ENCODE results near the gene AGA. TPM values are rescaled to one million over a fixed set of nuclear protein-coding genes. Genes with fewer than 3 reads are reported as not detected.
A peak's percentile ranks its signal among the peaks of the same experiment; 100 is the strongest.

AGA gene
- polyA plus RNA-seq, 2 donors = 11.7 to 25.5 TPM

DNA sequence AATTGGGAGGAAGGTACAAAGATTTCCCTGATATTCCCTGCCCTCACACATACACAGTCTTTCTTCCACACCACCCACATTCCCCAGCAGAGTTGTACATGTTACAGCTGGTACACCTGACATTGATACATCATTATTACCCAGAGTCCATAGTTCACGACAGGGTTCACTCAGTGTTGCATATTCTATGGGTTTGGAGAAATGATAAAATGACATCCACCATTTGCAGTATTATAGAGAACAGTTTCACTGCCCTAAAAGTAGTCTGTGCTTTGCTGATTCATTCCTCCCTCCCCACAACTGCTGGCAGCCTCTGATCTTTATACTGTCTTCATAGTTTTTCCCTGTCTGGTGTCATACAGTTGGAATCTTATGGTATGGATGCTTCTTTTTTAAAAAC, 15.0 kb downstream of the AGA start:
- H3K36me3 ChIP-seq (ENCODE audit: control insufficient read depth in 2 of 2, insufficient read depth in 2 of 2, low read length in 1 of 2) = no peaks in the 10 kb centered on the region
- H3K9me3 ChIP-seq (ENCODE audit: control insufficient read depth in 2 of 2, insufficient read depth in 1 of 2, low read depth in 1 of 2, low read length in 1 of 2) = no peaks in the 10 kb centered on the region
- H3K4me1 ChIP-seq (ENCODE audit: control insufficient read depth in 2 of 2, insufficient read depth in 2 of 2, low read length in 1 of 2) = no peaks in the 10 kb centered on the region
- no peak overlapping the region for H3K4me3 ChIP-seq (ENCODE audit: low read depth in 1 of 2, low read length in 2 of 2)
- H3K27me3 ChIP-seq (ENCODE audit: control insufficient read depth in 1 of 2, insufficient read depth in 2 of 2, low read length in 2 of 2) = no peaks in the 10 kb centered on the region
- H3K27ac ChIP-seq (ENCODE audit: low read depth in 2 of 2, low read length in 1 of 2) = no peak overlapping the region
- 22 to 43% methylated on average over 1 of the region's 1 CpG for WGBS, 2 donors

DNA sequence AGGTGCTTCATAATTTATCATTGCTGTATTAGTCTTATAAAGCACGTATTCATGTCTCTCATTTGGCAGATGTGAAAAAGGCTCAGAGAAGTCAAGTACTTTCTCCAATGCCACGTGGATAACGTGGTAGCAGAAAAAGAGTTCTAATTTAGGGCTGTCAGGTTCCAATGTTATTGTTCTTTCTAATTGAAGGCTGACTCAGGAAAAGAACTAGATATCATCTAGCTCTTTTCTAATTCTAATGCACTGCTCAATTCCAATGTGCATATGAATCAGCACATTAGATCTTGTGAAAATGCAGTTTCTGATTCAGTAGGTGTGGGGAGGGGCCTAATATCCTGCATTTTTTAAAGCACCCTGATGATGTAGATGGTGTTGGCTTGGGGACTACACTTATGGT, 22.8 kb downstream of the AGA start:
- no peak overlapping the region for H3K4me3 ChIP-seq (ENCODE audit: low read depth in 1 of 2, low read length in 2 of 2)
- no peaks in the 10 kb centered on the region for H3K9me3 ChIP-seq (ENCODE audit: control insufficient read depth in 2 of 2, insufficient read depth in 1 of 2, low read depth in 1 of 2, low read length in 1 of 2)
- H3K27me3 ChIP-seq (ENCODE audit: control insufficient read depth in 1 of 2, insufficient read depth in 2 of 2, low read length in 2 of 2) = no peaks in the 10 kb centered on the region
- no peak overlapping the region for H3K27ac ChIP-seq (ENCODE audit: low read depth in 2 of 2, low read length in 1 of 2)
- H3K4me1 ChIP-seq (ENCODE audit: control insufficient read depth in 2 of 2, insufficient read depth in 2 of 2, low read length in 1 of 2) = no peaks in the 10 kb centered on the region
- 76 to 82% methylated on average over 3 of the region's 3 CpGs for WGBS, 2 donors
- no peaks in the 10 kb centered on the region for H3K36me3 ChIP-seq (ENCODE audit: control insufficient read depth in 2 of 2, insufficient read depth in 2 of 2, low read length in 1 of 2)

DNA sequence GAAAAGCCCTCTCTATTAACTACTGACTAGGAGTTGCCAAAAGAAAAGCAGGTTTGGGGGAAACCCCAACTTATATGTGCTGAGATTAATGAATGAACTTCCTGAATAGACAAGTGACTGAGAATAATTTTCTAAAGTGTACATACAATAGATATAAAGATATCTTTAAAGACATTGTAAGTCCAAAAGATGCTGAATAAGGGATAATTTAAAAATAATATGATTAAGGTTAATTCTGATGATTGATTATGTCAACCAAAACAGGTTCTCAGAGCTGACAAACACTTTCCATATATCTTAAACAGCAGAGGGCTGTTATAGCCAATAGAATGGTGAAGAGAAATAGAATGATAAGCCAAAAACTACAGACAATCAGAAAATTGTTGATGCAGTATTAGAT, 28.6 kb downstream of the AGA start:
- Histone ChIP-seq H3K27ac (ENCODE audit: low read depth in 2 of 2, low read length in 1 of 2) (no peak overlapping the region), H3K36me3 (ENCODE audit: control insufficient read depth in 2 of 2, insufficient read depth in 2 of 2, low read length in 1 of 2) (no peaks in the 10 kb centered on the region), H3K27me3 (ENCODE audit: control insufficient read depth in 1 of 2, insufficient read depth in 2 of 2, low read length in 2 of 2) (no peaks in the 10 kb centered on the region), H3K4me3 (ENCODE audit: low read depth in 1 of 2, low read length in 2 of 2) (no peak overlapping the region), H3K4me1 (ENCODE audit: control insufficient read depth in 2 of 2, insufficient read depth in 2 of 2, low read length in 1 of 2) (no peaks in the 10 kb centered on the region), H3K9me3 (ENCODE audit: control insufficient read depth in 2 of 2, insufficient read depth in 1 of 2, low read depth in 1 of 2, low read length in 1 of 2) (no peaks in the 10 kb centered on the region)

DNA sequence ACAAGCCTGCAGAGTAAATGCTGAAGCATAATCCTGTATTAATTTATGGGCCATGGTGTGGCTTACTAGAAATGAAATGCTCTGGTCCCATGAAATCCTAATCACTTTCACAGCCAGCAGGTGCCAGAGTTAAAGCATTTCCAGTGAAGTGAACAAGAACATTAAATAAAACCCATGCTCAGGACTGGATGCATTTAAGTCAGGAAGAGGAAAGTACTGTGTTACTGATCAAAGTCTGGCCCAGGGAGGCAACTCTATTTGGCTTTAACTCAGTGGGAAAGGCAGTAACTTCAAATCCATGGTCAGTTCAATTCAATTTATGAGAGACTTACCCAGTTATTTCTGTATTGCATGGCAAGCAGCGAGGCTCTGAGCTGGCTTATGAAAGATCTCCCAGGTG, 29.2 kb downstream of the AGA start:
- H3K9me3 ChIP-seq (ENCODE audit: control insufficient read depth in 2 of 2, insufficient read depth in 1 of 2, low read depth in 1 of 2, low read length in 1 of 2) = peaks cover 0 to under 1% of the 10 kb centered on the region in 2 donors
- H3K27me3 ChIP-seq (ENCODE audit: control insufficient read depth in 1 of 2, insufficient read depth in 2 of 2, low read length in 2 of 2) = no peaks in the 10 kb centered on the region
- 78 to 79% methylated on average over 1 of the region's 1 CpG for WGBS, 2 donors
- H3K4me3 ChIP-seq (ENCODE audit: low read depth in 1 of 2, low read length in 2 of 2) = no peak overlapping the region
- peaks cover 0 to 1% of the 10 kb centered on the region in 2 donors for H3K4me1 ChIP-seq (ENCODE audit: control insufficient read depth in 2 of 2, insufficient read depth in 2 of 2, low read length in 1 of 2)
- no peaks in the 10 kb centered on the region for H3K36me3 ChIP-seq (ENCODE audit: control insufficient read depth in 2 of 2, insufficient read depth in 2 of 2, low read length in 1 of 2)
- no peak overlapping the region for H3K27ac ChIP-seq (ENCODE audit: low read depth in 2 of 2, low read length in 1 of 2)

DNA sequence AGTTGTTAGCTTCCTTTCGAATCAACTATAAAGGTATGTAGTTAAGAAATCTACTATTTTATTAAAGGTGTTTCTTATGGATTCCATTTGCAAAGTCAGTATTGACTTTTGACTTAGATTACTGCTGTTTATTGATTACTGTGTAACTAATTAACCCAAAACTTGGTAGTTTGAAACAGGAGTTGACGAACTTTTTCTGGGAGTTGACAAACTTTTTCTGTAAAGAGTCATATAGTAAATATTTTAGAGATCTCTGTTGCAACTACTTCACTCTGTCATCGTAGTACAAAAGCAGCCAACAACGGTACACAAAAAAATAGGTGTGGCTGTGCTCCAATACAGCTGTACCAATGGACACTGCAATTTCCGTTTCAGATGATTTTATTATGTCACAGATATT, 30.2 kb downstream of the AGA start:
- no peak overlapping the region for H3K27ac ChIP-seq (ENCODE audit: low read depth in 2 of 2, low read length in 1 of 2)
- WGBS, 2 donors = 56 to 63% methylated on average over 5 of the region's 5 CpGs
- peaks cover 0 to 2% of the 10 kb centered on the region in 2 donors for H3K9me3 ChIP-seq (ENCODE audit: control insufficient read depth in 2 of 2, insufficient read depth in 1 of 2, low read depth in 1 of 2, low read length in 1 of 2)
- no peaks in the 10 kb centered on the region for H3K27me3 ChIP-seq (ENCODE audit: control insufficient read depth in 1 of 2, insufficient read depth in 2 of 2, low read length in 2 of 2)
- no peak overlapping the region for H3K4me3 ChIP-seq (ENCODE audit: low read depth in 1 of 2, low read length in 2 of 2)
- H3K4me1 ChIP-seq (ENCODE audit: control insufficient read depth in 2 of 2, insufficient read depth in 2 of 2, low read length in 1 of 2) = peaks cover 0 to 4% of the 10 kb centered on the region in 2 donors
- H3K36me3 ChIP-seq (ENCODE audit: control insufficient read depth in 2 of 2, insufficient read depth in 2 of 2, low read length in 1 of 2) = no peaks in the 10 kb centered on the region

DNA sequence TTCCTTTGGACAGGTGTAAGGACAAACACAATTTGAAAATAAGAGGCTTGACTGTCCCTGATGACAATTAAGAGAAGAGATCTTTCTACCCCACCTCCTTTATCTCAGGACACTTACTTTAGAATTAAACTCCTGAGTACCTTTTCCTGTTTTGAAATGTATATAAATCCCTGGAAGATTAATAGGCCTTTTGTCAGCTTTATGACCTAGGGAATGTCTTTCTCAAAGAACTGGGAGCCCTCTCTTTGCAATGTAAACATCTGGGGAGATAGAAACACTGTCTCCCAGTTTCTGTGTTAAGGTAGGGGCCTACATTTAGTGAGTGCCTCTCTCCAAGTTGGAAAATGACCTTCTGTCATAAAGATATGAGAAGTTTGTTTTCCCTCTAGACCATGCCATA, 31.7 kb downstream of the AGA start:
- peaks cover 0 to 4% of the 10 kb centered on the region in 2 donors for H3K4me1 ChIP-seq (ENCODE audit: control insufficient read depth in 2 of 2, insufficient read depth in 2 of 2, low read length in 1 of 2)
- H3K27ac ChIP-seq (ENCODE audit: low read depth in 2 of 2, low read length in 1 of 2) = no peak overlapping the region
- H3K27me3 ChIP-seq (ENCODE audit: control insufficient read depth in 1 of 2, insufficient read depth in 2 of 2, low read length in 2 of 2) = no peaks in the 10 kb centered on the region
- H3K36me3 ChIP-seq (ENCODE audit: control insufficient read depth in 2 of 2, insufficient read depth in 2 of 2, low read length in 1 of 2) = no peaks in the 10 kb centered on the region
- H3K4me3 ChIP-seq (ENCODE audit: low read depth in 1 of 2, low read length in 2 of 2) = no peak overlapping the region
- H3K9me3 ChIP-seq (ENCODE audit: control insufficient read depth in 2 of 2, insufficient read depth in 1 of 2, low read depth in 1 of 2, low read length in 1 of 2) = peaks cover 0 to 2% of the 10 kb centered on the region in 2 donors

DNA sequence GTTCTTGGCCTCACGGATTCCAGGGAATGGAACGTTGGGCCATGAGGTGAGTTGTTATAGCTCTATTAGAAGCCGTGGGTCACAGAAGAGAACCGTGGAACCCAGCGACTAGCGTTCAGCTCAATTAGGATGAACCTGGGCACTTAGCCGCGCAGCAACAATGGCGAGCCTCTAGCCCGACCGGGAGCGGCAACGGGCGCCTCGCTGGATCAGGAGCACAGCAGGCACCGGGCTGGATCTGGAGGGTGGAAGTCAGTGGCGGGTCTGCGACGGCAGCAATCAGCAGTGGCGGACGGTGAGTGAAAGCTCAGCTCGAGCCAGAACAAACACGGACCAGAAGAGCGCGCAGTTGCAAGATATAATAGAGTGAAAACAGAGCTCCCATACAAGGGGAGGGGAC, 34.2 kb downstream of the AGA start:
- Histone ChIP-seq H3K27ac (ENCODE audit: low read depth in 2 of 2, low read length in 1 of 2) (peak overlapping the region; percentile 32 to 76), H3K4me1 (ENCODE audit: control insufficient read depth in 2 of 2, insufficient read depth in 2 of 2, low read length in 1 of 2) (peaks cover 0 to 4% of the 10 kb centered on the region in 2 donors), H3K36me3 (ENCODE audit: control insufficient read depth in 2 of 2, insufficient read depth in 2 of 2, low read length in 1 of 2) (no peaks in the 10 kb centered on the region), H3K4me3 (ENCODE audit: low read depth in 1 of 2, low read length in 2 of 2) (no peak overlapping the region), H3K9me3 (ENCODE audit: control insufficient read depth in 2 of 2, insufficient read depth in 1 of 2, low read depth in 1 of 2, low read length in 1 of 2) (peaks cover 0 to 2% of the 10 kb centered on the region in 2 donors), H3K27me3 (ENCODE audit: control insufficient read depth in 1 of 2, insufficient read depth in 2 of 2, low read length in 2 of 2) (no peaks in the 10 kb centered on the region)
- WGBS, 2 donors = 95 to 96% methylated on average over 25 of the region's 25 CpGs

DNA sequence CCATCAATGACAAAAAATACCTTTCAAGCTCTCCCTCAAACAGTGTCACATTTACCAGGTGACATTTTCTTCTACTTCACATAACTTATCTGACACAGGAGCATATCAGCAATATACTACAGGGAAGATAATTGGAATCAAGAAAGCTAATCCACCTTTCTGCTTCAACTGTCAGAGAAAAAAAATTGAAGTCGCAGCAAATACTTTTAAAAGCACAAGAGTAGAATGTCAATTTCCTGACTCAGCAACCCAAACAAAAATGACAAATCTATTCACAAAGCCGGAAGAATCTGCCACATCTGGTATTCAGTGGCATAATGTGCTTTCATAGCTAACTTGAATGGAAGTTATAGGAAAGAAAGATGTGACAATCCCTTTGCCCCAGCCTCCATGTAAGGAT, 36.7 kb downstream of the AGA start:
- Histone ChIP-seq H3K4me1 (ENCODE audit: control insufficient read depth in 2 of 2, insufficient read depth in 2 of 2, low read length in 1 of 2) (peaks cover 0 to 4% of the 10 kb centered on the region in 2 donors), H3K4me3 (ENCODE audit: low read depth in 1 of 2, low read length in 2 of 2) (no peak overlapping the region), H3K27ac (ENCODE audit: low read depth in 2 of 2, low read length in 1 of 2) (peak overlapping the region in 1 of 2 donors; percentile 61), H3K36me3 (ENCODE audit: control insufficient read depth in 2 of 2, insufficient read depth in 2 of 2, low read length in 1 of 2) (no peaks in the 10 kb centered on the region), H3K9me3 (ENCODE audit: control insufficient read depth in 2 of 2, insufficient read depth in 1 of 2, low read depth in 1 of 2, low read length in 1 of 2) (peaks cover 0 to 2% of the 10 kb centered on the region in 2 donors), H3K27me3 (ENCODE audit: control insufficient read depth in 1 of 2, insufficient read depth in 2 of 2, low read length in 2 of 2) (no peaks in the 10 kb centered on the region)
- 23 to 36% methylated on average over 2 of the region's 2 CpGs for WGBS, 2 donors

DNA sequence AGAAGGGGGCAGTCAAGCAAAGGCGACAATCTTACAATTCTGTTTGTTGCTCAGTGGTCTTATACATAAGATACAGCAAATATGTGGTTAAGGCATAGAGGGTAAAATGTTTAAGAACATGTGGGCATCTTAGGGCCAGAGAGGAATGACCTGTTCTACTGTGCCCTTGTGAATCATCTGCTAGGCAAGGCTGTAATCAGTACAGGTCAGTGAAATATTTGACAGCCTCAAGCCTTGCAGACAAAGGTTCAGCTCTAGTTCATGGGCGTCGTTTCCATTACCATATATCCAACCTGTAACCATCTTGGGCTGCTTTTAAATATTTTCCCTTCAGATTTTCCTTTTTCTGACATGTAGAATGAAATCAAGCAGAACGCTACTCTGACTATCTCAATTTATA, 37.3 kb downstream of the AGA start:
- Histone ChIP-seq H3K9me3 (ENCODE audit: control insufficient read depth in 2 of 2, insufficient read depth in 1 of 2, low read depth in 1 of 2, low read length in 1 of 2) (peaks cover 0 to 2% of the 10 kb centered on the region in 2 donors), H3K27me3 (ENCODE audit: control insufficient read depth in 1 of 2, insufficient read depth in 2 of 2, low read length in 2 of 2) (no peaks in the 10 kb centered on the region), H3K4me3 (ENCODE audit: low read depth in 1 of 2, low read length in 2 of 2) (no peak overlapping the region), H3K36me3 (ENCODE audit: control insufficient read depth in 2 of 2, insufficient read depth in 2 of 2, low read length in 1 of 2) (no peaks in the 10 kb centered on the region), H3K4me1 (ENCODE audit: control insufficient read depth in 2 of 2, insufficient read depth in 2 of 2, low read length in 1 of 2) (peaks cover 0 to 4% of the 10 kb centered on the region in 2 donors), H3K27ac (ENCODE audit: low read depth in 2 of 2, low read length in 1 of 2) (peak overlapping the region in 1 of 2 donors; percentile 79)
- 71 to 82% methylated on average over 4 of the region's 4 CpGs for WGBS, 2 donors

DNA sequence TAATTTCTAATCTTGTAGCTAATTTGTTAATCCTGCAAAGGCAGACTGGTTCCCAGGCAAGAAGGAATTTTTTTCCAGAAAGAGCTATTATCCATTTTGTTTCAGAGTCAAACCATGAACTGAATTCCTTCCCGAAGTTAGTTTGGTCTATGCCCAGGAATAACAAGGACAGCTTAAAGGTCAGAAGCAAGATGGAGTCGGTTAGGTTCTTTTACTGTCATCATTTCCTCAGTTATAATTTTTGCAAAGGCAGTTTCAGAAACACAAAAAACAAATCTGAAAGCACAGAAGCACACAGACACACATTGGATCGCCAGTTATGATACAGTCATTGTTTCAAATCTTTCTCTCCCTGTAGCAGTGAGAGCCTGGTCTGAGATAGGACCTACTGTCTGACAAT, 37.9 kb downstream of the AGA start:
- 72 to 82% methylated on average over 3 of the region's 3 CpGs for WGBS, 2 donors
- Histone ChIP-seq H3K36me3 (ENCODE audit: control insufficient read depth in 2 of 2, insufficient read depth in 2 of 2, low read length in 1 of 2) (no peaks in the 10 kb centered on the region), H3K27ac (ENCODE audit: low read depth in 2 of 2, low read length in 1 of 2) (peak overlapping the region; percentile 41 to 71)

More for the DNA sequence above, 37.9 kb downstream of the AGA start:
- Histone ChIP-seq H3K4me3 (ENCODE audit: low read depth in 1 of 2, low read length in 2 of 2) (no peak overlapping the region), H3K27me3 (ENCODE audit: control insufficient read depth in 1 of 2, insufficient read depth in 2 of 2, low read length in 2 of 2) (no peaks in the 10 kb centered on the region), H3K4me1 (ENCODE audit: control insufficient read depth in 2 of 2, insufficient read depth in 2 of 2, low read length in 1 of 2) (peaks cover 0 to 4% of the 10 kb centered on the region in 2 donors), H3K9me3 (ENCODE audit: control insufficient read depth in 2 of 2, insufficient read depth in 1 of 2, low read depth in 1 of 2, low read length in 1 of 2) (peaks cover 0 to 2% of the 10 kb centered on the region in 2 donors)

Data from esophagus (tissue), 2 donors.